ENCODE results near the gene CPB2. TPM values are rescaled to one million over a fixed set of nuclear protein-coding genes. Genes with fewer than 3 reads are reported as not detected.
A peak's percentile ranks its signal among the peaks of the same experiment; 100 is the strongest.

Gene CPB2
- total and polyA plus RNA-seq, 4 donors, result 175 to 997 (median 504) TPM

DNA sequence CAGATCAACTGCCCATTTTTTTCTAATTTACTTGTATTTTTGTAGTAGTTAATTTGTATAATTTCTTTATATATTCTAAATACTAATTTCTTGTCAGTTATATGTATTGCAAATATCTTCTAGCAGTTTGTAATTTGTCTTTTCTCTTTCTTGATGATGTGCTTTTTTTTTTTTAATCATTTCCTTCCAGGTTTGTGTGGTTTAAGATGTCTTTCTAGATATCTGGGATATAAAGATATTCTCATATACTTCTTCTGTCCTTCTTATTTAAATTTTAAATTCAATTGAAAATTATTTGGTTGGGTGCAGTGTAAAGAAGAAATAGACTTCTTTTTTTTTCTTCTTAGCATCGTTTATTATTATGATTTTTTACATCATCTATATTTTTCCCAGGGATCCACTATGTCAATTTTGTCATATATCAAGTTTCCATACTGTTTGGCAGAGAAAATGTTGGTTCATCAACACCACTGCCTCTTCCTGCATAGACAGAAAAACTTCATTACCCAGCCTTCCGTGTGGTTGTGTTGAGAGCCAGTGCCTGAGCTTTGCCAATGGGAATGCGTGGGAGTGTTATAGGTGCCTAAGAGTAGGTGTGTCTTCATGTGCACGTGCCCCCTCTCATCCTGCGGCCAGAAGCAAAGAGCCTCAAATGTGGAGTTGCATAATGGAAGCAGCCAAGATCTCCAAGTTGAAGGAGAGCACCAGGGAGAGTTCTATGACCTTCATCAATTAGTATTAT is 15.8 kb downstream of the CPB2 start:
- DNase-seq (ENCODE audit: low spot score), result no peak
- Histone ChIP-seq H3K27me3 (ENCODE audit: control insufficient read depth in 4 of 4, insufficient read depth in 4 of 4, low read length in 3 of 4) (no peaks in the 10 kb centered on the region), H3K4me1 (ENCODE audit: control insufficient read depth in 4 of 4, insufficient read depth in 4 of 4, low read length in 3 of 4) (peaks cover 0 to 6% (median 4%) of the 10 kb centered on the region in 4 donors), H3K36me3 (ENCODE audit: control insufficient read depth in 4 of 4, insufficient read depth in 3 of 4, low read depth in 1 of 4, low read length in 3 of 4) (peaks cover 7 to 34% (median 28%) of the 10 kb centered on the region in 4 donors), H3K27ac (ENCODE audit: low read depth in 1 of 2, low read length in 2 of 2) (no peak overlapping the region), H3K9me3 (ENCODE audit: control insufficient read depth in 4 of 4, low read length in 3 of 4) (no peaks in the 10 kb centered on the region), H3K9ac (ENCODE audit: low read depth in 1 of 2, low read length in 2 of 2) (no peak overlapping the region), H3K4me3 (ENCODE audit: low read depth in 1 of 3, low read length in 3 of 3) (no peak overlapping the region)
- 57% methylated on average over 5 of the region's 5 CpGs for WGBS
- TF ChIP-seq EGR1 (IDR thresholded peaks at IDR 0.05; ENCODE audit: low read depth in 2 of 2), result peak in 1 of 2 donors; percentile 69
- TF ChIP-seq, protein P1, sequence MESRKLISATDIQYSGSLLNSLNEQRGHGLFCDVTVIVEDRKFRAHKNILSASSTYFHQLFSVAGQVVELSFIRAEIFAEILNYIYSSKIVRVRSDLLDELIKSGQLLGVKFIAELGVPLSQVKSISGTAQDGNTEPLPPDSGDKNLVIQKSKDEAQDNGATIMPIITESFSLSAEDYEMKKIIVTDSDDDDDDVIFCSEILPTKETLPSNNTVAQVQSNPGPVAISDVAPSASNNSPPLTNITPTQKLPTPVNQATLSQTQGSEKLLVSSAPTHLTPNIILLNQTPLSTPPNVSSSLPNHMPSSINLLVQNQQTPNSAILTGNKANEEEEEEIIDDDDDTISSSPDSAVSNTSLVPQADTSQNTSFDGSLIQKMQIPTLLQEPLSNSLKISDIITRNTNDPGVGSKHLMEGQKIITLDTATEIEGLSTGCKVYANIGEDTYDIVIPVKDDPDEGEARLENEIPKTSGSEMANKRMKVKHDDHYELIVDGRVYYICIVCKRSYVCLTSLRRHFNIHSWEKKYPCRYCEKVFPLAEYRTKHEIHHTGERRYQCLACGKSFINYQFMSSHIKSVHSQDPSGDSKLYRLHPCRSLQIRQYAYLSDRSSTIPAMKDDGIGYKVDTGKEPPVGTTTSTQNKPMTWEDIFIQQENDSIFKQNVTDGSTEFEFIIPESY (IDR thresholded peaks at IDR 0.05), result no peak

DNA sequence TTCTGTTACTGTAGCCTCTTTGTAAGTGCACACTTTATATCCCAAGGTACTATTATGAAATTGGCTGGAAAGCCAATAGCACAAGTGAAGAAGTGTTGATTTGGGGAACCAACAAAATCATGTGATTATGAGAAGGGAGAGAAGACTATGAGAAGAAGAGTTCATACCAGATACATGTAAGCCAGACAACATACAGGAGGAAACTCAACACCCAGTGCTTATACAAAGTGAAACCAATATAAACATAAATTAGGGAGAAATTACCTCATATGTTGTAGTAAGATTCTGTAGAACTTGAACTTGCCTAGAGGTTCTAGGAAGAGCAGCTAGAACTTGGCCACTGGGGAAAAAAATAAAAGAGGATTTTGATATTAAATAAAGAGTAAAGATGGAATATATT is 17.4 kb downstream of the CPB2 start:
- Histone ChIP-seq H3K4me1 (ENCODE audit: control insufficient read depth in 4 of 4, insufficient read depth in 4 of 4, low read length in 3 of 4) (peaks cover 0 to 5% (median 2%) of the 10 kb centered on the region in 4 donors), H3K9ac (ENCODE audit: low read depth in 1 of 2, low read length in 2 of 2) (no peak overlapping the region), H3K27me3 (ENCODE audit: control insufficient read depth in 4 of 4, insufficient read depth in 4 of 4, low read length in 3 of 4) (no peaks in the 10 kb centered on the region), H3K4me3 (ENCODE audit: low read depth in 1 of 3, low read length in 3 of 3) (no peak overlapping the region), H3K27ac (ENCODE audit: low read depth in 1 of 2, low read length in 2 of 2) (no peak overlapping the region), H3K9me3 (ENCODE audit: control insufficient read depth in 4 of 4, low read length in 3 of 4) (no peaks in the 10 kb centered on the region), H3K36me3 (ENCODE audit: control insufficient read depth in 4 of 4, insufficient read depth in 3 of 4, low read depth in 1 of 4, low read length in 3 of 4) (peaks cover 9 to 46% (median 39%) of the 10 kb centered on the region in 4 donors)
- no peak for DNase-seq (ENCODE audit: low spot score)
- TF ChIP-seq SP1 (IDR thresholded peaks at IDR 0.05) (no peak), HNF4G (IDR thresholded peaks at IDR 0.05) (no peak), HNF4A (conservative IDR thresholded peaks at IDR 0.05) (no peak), JUND (IDR thresholded peaks at IDR 0.05) (no peak), GABPA (IDR thresholded peaks at IDR 0.05 in 1 of 2, conservative IDR thresholded peaks at IDR 0.05 in 1 of 2) (no peak), YY1 (IDR thresholded peaks at IDR 0.05) (no peak), RXRA (IDR thresholded peaks at IDR 0.05) (no peak), REST (IDR thresholded peaks at IDR 0.05) (no peak), EGR1 (IDR thresholded peaks at IDR 0.05; ENCODE audit: low read depth in 2 of 2) (no peak), FOXA1 (IDR thresholded peaks at IDR 0.05) (no peak), CTCF (IDR thresholded peaks at IDR 0.05; ENCODE audit: low read depth, low read length, missing input control) (no peak), NR2F2 (IDR thresholded peaks at IDR 0.05) (no peak)
- TF ChIP-seq, protein P2, sequence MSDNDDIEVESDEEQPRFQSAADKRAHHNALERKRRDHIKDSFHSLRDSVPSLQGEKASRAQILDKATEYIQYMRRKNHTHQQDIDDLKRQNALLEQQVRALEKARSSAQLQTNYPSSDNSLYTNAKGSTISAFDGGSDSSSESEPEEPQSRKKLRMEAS (IDR thresholded peaks at IDR 0.05), result no peak

Data from liver (tissue), 9 donors.